CD1c-positive myeloid dendritic cell (primary cell): ENCODE data around the gene LYPD8.

Source experiments
- DNase-seq: peaks from one replicate; pipeline ENCODE4 v3.0.0-alpha.2; 2016; ENCODE audit errors: extremely low spot score

The LYPD8 gene

GRCh38 chr1:248757784-248758195 is 2.2 kb upstream of the LYPD8 start:
- DNase-seq = no peak

- DNase-seq = no peak
Measured at GRCh38 chr1:248756636-248757035, 1.1 kb upstream of the LYPD8 start.

- no peak for DNase-seq
Measured at GRCh38 chr1:248756151-248756550, 592 bp upstream of the LYPD8 start.

- no peak for DNase-seq
Measured at GRCh38 chr1:248753708-248754280, 1.8 kb downstream of the LYPD8 start.

- DNase-seq = no peak
Measured at GRCh38 chr1:248753029-248753594, 2.4 kb downstream of the LYPD8 start.

- DNase-seq = no peak
Measured at GRCh38 chr1:248752161-248753028, 3.2 kb downstream of the LYPD8 start.

GRCh38 chr1:248751635-248752034 is 3.9 kb downstream of the LYPD8 start:
- DNase-seq = no peak

- DNase-seq = no peak
Measured at GRCh38 chr1:248751142-248751541, 4.4 kb downstream of the LYPD8 start.

GRCh38 chr1:248750496-248750895 is 5.1 kb downstream of the LYPD8 start:
- DNase-seq = no peak

GRCh38 chr1:248748211-248748610 is 7.3 kb downstream of the LYPD8 start:
- DNase-seq = no peak

GRCh38 chr1:248740876-248741275 is 14.7 kb downstream of the LYPD8 start:
- no peak for DNase-seq

GRCh38 chr1:248739572-248740205 is 15.9 kb downstream of the LYPD8 start:
- peak; percentile 34 for DNase-seq

GRCh38 chr1:248737457-248737856 is 18.1 kb downstream of the LYPD8 start:
- DNase-seq = no peak

- DNase-seq = peak; percentile 24
Measured at GRCh38 chr1:248736977-248737376, 18.6 kb downstream of the LYPD8 start.

GRCh38 chr1:248733566-248733965 is 22.0 kb downstream of the LYPD8 start:
- no peak for DNase-seq

GRCh38 chr1:248730507-248731335 is 24.8 kb downstream of the LYPD8 start:
- no peak for DNase-seq

GRCh38 chr1:248714248-248714647 is 41.3 kb downstream of the LYPD8 start:
- no peak for DNase-seq

GRCh38 chr1:248710305-248710900 is 45.2 kb downstream of the LYPD8 start:
- DNase-seq = peak; percentile 83

- no peak for DNase-seq
Measured at GRCh38 chr1:248704606-248705005, 51.0 kb downstream of the LYPD8 start.

GRCh38 chr1:248703674-248704073 is 51.9 kb downstream of the LYPD8 start:
- DNase-seq = peak; percentile 20

GRCh38 chr1:248702714-248703113 is 52.8 kb downstream of the LYPD8 start, which contains the start of gene OR14I1:
OR14I1 (minus strand) TSS chr1:248702766.
- no peak for DNase-seq
